ENCODE results near the gene LPIN3.

Gene LPIN3

GRCh38 chr20:41373931-41374920, 33.6 kb downstream of the LPIN3 start:
- Histone ChIP-seq H3K9me3 (ENCODE audit: severe bottlenecking) (no peaks in the 10 kb centered on the region), H3K27ac (no peak overlapping the region), H3K4me3 (ENCODE audit: low read depth, low read length) (no peak overlapping the region), H3K36me3 (no peaks in the 10 kb centered on the region), H3K27me3 (ENCODE audit: insufficient read depth, low read depth, severe bottlenecking) (no peaks in the 10 kb centered on the region)
- no peak for DNase-seq
- no peak for TF ChIP-seq CTCF (IDR thresholded peaks at IDR 0.05; ENCODE audit: low read depth, low read length)

- TF ChIP-seq CTCF (IDR thresholded peaks at IDR 0.05; ENCODE audit: low read depth, low read length), result no peak
- no peak for DNase-seq
- H3K27me3 ChIP-seq (ENCODE audit: insufficient read depth, low read depth, severe bottlenecking), result no peaks in the 10 kb centered on the region
Observed at GRCh38 chr20:41375846-41376245, 35.2 kb downstream of the LPIN3 start.

GRCh38 chr20:41376349-41376748, 35.7 kb downstream of the LPIN3 start:
- no peaks in the 10 kb centered on the region for H3K27me3 ChIP-seq (ENCODE audit: insufficient read depth, low read depth, severe bottlenecking)
- H3K36me3 ChIP-seq, result no peaks in the 10 kb centered on the region
- H3K9me3 ChIP-seq (ENCODE audit: severe bottlenecking), result no peaks in the 10 kb centered on the region
- H3K4me3 ChIP-seq (ENCODE audit: low read depth, low read length), result no peak overlapping the region
- TF ChIP-seq CTCF (IDR thresholded peaks at IDR 0.05; ENCODE audit: low read depth, low read length), result no peak
- H3K27ac ChIP-seq, result no peak overlapping the region
- no peak for DNase-seq

More at GRCh38 chr20:41375846-41376245, 35.2 kb downstream of the LPIN3 start:
- no peak overlapping the region for H3K27ac ChIP-seq
- H3K36me3 ChIP-seq, result no peaks in the 10 kb centered on the region
- H3K4me3 ChIP-seq (ENCODE audit: low read depth, low read length), result no peak overlapping the region
- no peaks in the 10 kb centered on the region for H3K9me3 ChIP-seq (ENCODE audit: severe bottlenecking)

- Histone ChIP-seq H3K27me3 (ENCODE audit: insufficient read depth, low read depth, severe bottlenecking) (no peaks in the 10 kb centered on the region), H3K4me3 (ENCODE audit: low read depth, low read length) (no peak overlapping the region), H3K27ac (no peak overlapping the region), H3K9me3 (ENCODE audit: severe bottlenecking) (no peaks in the 10 kb centered on the region), H3K36me3 (no peaks in the 10 kb centered on the region)
- TF ChIP-seq CTCF (IDR thresholded peaks at IDR 0.05; ENCODE audit: low read depth, low read length), result no peak
- DNase-seq, result no peak
Observed at GRCh38 chr20:41377275-41377674, 36.7 kb downstream of the LPIN3 start.

GRCh38 chr20:41379551-41379950, 38.9 kb downstream of the LPIN3 start:
- no peaks in the 10 kb centered on the region for H3K36me3 ChIP-seq
- H3K9me3 ChIP-seq (ENCODE audit: severe bottlenecking), result no peaks in the 10 kb centered on the region
- H3K27me3 ChIP-seq (ENCODE audit: insufficient read depth, low read depth, severe bottlenecking), result no peaks in the 10 kb centered on the region
- H3K27ac ChIP-seq, result no peak overlapping the region
- no peak for DNase-seq
- H3K4me3 ChIP-seq (ENCODE audit: low read depth, low read length), result no peak overlapping the region
- no peak for TF ChIP-seq CTCF (IDR thresholded peaks at IDR 0.05; ENCODE audit: low read depth, low read length)
